Measurements from ENCODE around the gene CCR5AS.
"Not testable (repeated sequence)": the region's sequence is repeated elsewhere in the genome, so short reads cannot be mapped to it uniquely, and the experiment has no call there.

The CCR5AS gene

DNA sequence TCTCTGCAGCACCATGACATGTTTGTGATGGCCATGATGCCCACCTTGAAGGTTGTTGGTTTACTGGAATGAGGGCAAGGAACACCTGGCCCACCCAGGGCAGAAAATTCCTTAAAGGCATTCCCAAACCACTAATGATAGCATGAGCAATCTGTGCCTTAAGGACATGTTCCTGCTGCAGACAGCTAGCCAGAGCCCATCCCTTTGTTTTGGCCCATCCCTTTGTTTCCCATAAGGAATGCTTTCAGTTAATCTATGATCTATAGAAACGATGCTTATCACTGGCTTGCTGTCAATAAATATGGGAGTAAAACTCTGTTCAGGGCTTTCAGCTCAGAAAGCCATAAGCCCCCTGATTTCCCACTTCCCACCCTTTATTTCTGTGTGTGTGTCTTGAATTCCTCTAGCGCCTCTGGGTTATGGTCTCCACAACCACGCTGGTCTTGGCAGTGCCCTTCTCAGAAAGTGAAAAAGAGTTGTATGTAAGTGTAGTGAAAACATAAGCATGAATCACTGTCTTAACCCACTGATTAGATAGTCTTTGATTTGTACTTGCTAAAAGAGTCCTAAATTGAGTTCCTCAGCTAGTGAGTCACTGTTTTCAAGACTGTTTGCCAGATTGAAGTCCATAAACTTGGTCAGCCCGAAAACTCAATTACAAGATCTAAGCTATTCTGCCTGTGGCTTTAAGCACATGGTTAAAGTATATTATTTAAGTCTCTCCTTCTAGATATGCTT lies 72.0 kb downstream of the CCR5AS start:
- TF ChIP-seq, protein P1, sequence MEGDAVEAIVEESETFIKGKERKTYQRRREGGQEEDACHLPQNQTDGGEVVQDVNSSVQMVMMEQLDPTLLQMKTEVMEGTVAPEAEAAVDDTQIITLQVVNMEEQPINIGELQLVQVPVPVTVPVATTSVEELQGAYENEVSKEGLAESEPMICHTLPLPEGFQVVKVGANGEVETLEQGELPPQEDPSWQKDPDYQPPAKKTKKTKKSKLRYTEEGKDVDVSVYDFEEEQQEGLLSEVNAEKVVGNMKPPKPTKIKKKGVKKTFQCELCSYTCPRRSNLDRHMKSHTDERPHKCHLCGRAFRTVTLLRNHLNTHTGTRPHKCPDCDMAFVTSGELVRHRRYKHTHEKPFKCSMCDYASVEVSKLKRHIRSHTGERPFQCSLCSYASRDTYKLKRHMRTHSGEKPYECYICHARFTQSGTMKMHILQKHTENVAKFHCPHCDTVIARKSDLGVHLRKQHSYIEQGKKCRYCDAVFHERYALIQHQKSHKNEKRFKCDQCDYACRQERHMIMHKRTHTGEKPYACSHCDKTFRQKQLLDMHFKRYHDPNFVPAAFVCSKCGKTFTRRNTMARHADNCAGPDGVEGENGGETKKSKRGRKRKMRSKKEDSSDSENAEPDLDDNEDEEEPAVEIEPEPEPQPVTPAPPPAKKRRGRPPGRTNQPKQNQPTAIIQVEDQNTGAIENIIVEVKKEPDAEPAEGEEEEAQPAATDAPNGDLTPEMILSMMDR (IDR thresholded peaks at IDR 0.05; ENCODE audit: control insufficient read depth, extremely low read depth, insufficient read depth): no peak
- no peak for DNase-seq (ENCODE audit: low read depth)
- H3K4me3 ChIP-seq (ENCODE audit: low read depth, low read length): no peak overlapping the region

DNA sequence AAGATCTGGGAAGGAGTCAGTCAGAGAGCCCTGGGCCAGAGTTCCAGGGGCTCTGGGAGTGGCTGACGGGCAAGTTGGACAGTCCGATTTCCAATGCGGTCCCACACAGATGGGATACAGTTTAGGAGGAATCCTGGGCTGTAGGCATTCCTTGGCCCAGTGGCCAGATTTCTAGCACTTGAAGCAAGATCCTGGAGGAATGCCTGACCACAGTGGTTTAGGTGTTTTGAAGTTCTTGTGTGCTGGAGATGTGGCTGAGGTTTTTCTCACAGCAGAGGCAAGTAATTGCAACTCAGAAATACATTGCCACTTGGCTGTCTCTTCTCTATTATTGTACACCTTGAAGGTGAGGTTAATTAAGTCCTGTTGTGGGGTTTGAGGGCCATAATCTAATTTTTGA lies 76.2 kb downstream of the CCR5AS start:
- not testable (repeated sequence) for DNase-seq (ENCODE audit: low read depth); H3K4me3 ChIP-seq (ENCODE audit: low read depth, low read length)

DNA sequence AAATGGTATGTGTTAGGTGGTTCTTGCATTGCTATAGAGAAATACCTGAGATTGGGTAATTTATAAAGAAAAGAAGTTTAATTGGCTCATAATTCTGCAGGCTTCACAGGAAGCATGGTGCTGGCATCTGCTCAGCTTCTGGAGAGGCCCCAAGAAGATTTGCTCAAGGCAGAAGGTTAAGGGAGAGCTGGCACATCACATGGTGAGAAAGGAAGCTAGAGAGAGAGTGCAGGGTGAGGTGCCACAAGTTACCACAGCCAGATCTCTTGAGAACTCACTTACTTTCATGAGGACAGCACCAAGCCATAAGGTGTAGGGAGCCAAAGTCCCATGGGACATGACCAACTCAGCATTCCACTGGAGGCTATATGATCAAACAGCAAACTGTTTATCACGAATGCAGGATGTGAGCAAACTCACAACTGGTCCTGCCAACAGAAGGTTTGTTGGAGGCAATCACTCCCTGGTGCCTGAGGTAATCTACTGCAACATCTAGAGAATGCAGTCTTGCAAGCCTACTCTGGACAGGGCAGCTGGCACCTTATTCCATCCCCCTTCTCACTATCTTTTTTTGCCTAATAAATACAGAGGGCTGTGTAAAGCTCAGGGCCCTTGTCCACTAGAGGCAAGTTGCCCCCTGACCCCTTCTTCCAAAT lies 81.1 kb downstream of the CCR5AS start:
- DNase-seq (ENCODE audit: low read depth): no peak
- TF ChIP-seq, protein P1 (IDR thresholded peaks at IDR 0.05; ENCODE audit: control insufficient read depth, extremely low read depth, insufficient read depth): no peak
- H3K4me3 ChIP-seq (ENCODE audit: low read depth, low read length): no peak overlapping the region

- H3K4me3 ChIP-seq (ENCODE audit: low read depth, low read length): no peak overlapping the region
- TF ChIP-seq, protein P1 (IDR thresholded peaks at IDR 0.05; ENCODE audit: control insufficient read depth, extremely low read depth, insufficient read depth): no peak
- DNase-seq (ENCODE audit: low read depth): no peak
These were observed 82.8 kb downstream of the CCR5AS start for GRCh38 chr3:46324036-46324435.

GRCh38 chr3:46321461-46322104 lies 85.3 kb downstream of the CCR5AS start:
- no peak overlapping the region for H3K4me3 ChIP-seq (ENCODE audit: low read depth, low read length)
- no peak for DNase-seq (ENCODE audit: low read depth)
- TF ChIP-seq, protein P1 (IDR thresholded peaks at IDR 0.05; ENCODE audit: control insufficient read depth, extremely low read depth, insufficient read depth): no peak

DNA sequence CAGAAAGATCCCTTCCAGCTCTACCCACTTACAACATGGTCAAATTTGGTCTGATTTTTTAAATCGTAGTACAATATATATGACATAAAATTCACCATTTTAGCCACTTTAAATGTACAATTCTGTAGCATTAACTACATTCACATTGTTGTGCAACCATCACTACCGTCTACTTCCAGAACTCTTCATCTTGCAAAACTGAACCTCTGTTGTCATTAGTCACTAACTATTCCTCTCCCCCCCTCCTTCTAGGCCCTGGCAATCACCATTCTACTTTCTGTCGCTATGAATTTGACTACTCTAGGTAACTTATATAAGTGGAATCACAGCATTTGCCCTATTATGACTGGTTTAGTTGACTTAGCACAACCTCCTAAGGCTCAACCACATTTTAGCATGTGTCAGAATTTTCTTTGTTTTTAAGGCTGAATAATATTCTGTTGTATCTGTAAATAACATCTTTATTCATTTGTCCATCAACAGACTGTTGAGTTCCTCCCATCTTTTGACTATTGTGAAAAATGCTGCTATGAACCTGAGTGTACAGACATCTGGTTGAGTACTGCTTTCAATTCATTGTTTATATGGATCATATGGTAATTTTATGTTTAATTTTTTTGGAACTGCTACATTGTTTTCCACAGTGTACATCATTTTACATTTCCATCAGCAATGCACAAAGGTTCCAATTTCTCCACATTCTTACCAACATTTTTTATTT lies 88.5 kb downstream of the CCR5AS start:
- TF ChIP-seq, protein P1 (IDR thresholded peaks at IDR 0.05; ENCODE audit: control insufficient read depth, extremely low read depth, insufficient read depth): no peak
- DNase-seq (ENCODE audit: low read depth): no peak
- H3K4me3 ChIP-seq (ENCODE audit: low read depth, low read length): no peak overlapping the region

DNA sequence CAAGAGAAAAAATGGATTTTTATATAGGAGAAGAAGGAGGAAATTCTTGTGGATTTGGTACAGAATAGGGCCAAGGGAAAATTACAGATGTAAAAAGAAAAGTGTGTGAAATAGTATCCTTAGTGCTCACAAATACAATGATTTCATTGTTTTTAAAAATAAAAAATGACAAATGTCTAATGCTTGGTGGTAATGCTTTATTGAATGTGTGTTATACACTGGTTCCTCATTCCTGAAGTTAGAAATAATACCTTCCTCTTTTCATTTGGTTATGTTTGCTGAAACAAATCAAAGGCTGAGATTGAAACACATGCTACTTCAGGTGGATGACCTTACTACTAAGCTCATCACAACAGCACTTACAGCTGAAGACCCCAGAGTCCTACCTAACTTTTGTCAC lies 90.7 kb downstream of the CCR5AS start:
- TF ChIP-seq, protein P1 (IDR thresholded peaks at IDR 0.05; ENCODE audit: control insufficient read depth, extremely low read depth, insufficient read depth): no peak
- DNase-seq (ENCODE audit: low read depth): no peak
- no peak overlapping the region for H3K4me3 ChIP-seq (ENCODE audit: low read depth, low read length)
